Mucosa of rectum (tissue), 2 donors: ENCODE measurements around the gene CABP2.

Experiments used
- H3K27ac ChIP-seq, 2 donors: one replicate each; pipeline ENCODE4 v1.7.0; 2013; ENCODE audit warnings: inconsistent platforms in 2 of 2, low read depth in 2 of 2, low read length in 2 of 2
- H3K27me3 ChIP-seq, 2 donors: one replicate each; pipeline ENCODE4 v1.7.0; 2013; ENCODE audit warnings: low read length in 2 of 2; ENCODE audit not compliant: control insufficient read depth in 2 of 2, insufficient read depth in 2 of 2
- H3K36me3 ChIP-seq, 2 donors: one replicate each; pipeline ENCODE4 v1.7.0; 2013; ENCODE audit warnings: low read length in 2 of 2; ENCODE audit not compliant: control insufficient read depth in 2 of 2, insufficient read depth in 2 of 2
- H3K4me1 ChIP-seq, 2 donors: one replicate each; pipeline ENCODE4 v1.7.0; 2013; ENCODE audit warnings: low read length in 2 of 2, mild to moderate bottlenecking in 1 of 2; ENCODE audit not compliant: control insufficient read depth in 2 of 2, insufficient read depth in 2 of 2
- H3K4me3 ChIP-seq, 2 donors: one replicate each; pipeline ENCODE4 v1.7.0; 2013; ENCODE audit warnings: low read length in 2 of 2
- H3K9ac ChIP-seq, 2 donors: one replicate each; pipeline ENCODE4 v1.7.0; 2013; ENCODE audit warnings: low read length in 2 of 2, low read depth in 1 of 2, mild to moderate bottlenecking in 1 of 2
- H3K9me3 ChIP-seq, 2 donors: one replicate each; pipeline ENCODE4 v1.7.0; 2013; ENCODE audit warnings: low read length in 2 of 2; ENCODE audit not compliant: control insufficient read depth in 2 of 2
- donor health status: healthy.
- donor health status: Normal muscosa, but diverticular disease.

Gene CABP2

DNA sequence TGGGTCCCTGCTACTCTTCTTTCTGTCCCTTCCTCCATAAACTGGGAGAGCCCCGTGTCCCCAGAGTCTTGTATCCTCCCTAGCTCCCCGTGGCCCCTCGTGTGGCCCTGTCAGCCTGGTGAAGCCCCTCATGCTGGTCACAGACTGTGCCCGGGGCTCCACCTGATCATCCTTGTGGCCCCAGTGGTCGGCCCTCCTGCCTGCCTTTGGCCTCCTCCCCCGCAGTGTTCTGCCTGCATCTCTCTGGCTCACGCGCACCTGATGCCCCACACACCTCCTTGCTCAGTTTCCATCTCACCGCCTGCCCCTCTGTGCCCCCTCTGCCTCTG, 1.2 kb upstream of the CABP2 start:
- Histone ChIP-seq H3K27me3 (no peaks in the 10 kb centered on the region), H3K36me3 (no peaks in the 10 kb centered on the region), H3K4me1 (peaks cover 16 to 18% of the 10 kb centered on the region in 2 donors), H3K27ac (no peak overlapping the region), H3K9me3 (no peaks in the 10 kb centered on the region), H3K4me3 (no peak overlapping the region), H3K9ac (peak overlapping the region in 1 of 2 donors; percentile 9)

DNA sequence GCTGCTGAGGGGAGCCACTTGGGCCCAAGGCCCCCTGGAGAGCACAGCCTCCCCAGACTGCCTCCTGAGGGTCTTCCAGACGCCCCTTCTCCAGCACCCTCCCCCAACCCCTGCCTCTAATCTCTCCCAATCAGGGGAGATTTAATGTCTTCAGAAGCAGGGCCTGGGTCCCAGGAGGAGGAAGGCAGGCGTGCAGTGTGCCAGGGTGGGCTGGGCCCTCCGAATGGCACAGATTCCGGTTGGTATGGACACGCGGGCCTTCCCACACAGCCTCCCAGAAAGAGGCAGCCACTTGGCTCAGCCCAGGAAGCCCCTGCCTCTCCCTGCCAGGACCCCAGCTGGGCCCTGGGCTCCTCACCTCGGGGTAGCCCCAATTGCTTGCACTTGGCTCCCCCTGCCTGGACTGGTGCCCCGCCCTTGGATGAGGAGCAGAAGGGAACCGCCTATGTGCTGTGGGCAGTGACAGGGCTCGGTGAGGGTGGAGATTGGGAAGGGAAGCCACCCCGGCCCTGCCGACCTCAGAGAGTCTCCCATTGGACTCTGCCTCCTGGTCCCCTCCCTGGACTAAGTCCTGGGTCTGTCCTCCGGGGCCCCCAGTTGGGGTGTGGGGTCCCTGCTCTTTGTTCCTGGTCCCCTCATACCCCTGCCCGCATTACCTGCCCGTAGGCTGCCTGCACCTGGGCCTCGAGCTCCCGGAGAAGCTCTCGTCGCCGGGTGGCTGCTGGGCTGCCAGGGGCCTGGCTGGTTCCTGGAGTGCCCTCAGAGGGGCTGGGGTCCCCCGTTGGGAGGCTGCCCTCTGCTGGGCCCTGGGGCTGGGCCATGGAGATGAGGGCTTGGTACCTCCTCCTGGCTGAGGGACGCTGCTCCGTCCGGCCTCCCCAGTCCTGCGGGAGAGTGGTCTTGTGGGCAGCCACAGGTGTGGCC, 572 bp upstream of the CABP2 start:
- peak overlapping the region in 1 of 2 donors; percentile 9 for H3K9ac ChIP-seq
- peaks cover 16 to 18% of the 10 kb centered on the region in 2 donors for H3K4me1 ChIP-seq
- no peaks in the 10 kb centered on the region for H3K27me3 ChIP-seq
- H3K9me3 ChIP-seq = no peaks in the 10 kb centered on the region
- no peak overlapping the region for H3K4me3 ChIP-seq
- no peak overlapping the region for H3K27ac ChIP-seq
- no peaks in the 10 kb centered on the region for H3K36me3 ChIP-seq

DNA sequence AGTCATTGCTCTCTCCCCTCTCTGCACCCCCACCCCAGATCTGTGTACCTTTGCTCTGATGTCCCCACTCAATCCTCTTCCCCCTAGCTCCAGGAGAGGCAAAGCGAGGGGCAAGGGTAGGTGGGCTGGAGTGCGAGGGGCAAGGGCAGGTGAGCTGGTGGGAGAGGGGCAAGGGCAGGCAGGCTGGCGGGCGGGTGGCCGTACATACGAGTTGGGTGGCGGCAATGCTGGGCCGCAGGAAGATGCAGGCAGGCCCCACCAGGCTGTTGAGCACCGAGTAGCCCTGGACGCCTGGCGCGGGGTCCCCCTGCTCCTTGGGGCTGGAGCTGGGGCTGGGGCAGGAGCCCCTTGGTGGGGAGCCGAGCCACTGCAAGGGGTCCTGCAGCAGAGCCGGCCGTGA, 908 bp downstream of the CABP2 start:
- Histone ChIP-seq H3K9ac (no peak overlapping the region), H3K27ac (no peak overlapping the region), H3K4me1 (peaks cover 16 to 18% of the 10 kb centered on the region in 2 donors), H3K27me3 (no peaks in the 10 kb centered on the region), H3K4me3 (no peak overlapping the region), H3K36me3 (no peaks in the 10 kb centered on the region), H3K9me3 (no peaks in the 10 kb centered on the region)

DNA sequence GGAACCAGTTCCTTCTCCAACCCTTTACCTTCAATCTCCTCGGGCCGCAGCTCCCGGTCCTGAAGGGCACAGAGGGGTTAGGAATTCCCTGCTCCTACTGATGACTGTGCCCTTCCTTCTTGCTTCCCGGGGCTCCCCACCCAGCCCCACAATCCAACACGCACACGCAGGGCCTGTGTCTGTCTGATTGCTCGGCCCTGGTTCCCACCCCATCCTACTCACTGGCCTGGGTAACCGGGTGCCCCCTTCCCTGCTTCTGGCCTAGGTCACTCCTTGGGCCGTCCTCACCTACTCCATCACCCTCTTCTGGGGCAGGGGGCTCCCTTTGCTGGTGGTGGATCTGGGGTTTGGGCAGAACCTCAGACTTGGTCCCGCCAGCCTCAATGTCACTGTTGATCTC, 1.3 kb downstream of the CABP2 start:
- Histone ChIP-seq H3K36me3 (no peaks in the 10 kb centered on the region), H3K4me1 (peaks cover 16 to 18% of the 10 kb centered on the region in 2 donors), H3K9me3 (no peaks in the 10 kb centered on the region), H3K9ac (no peak overlapping the region), H3K27ac (no peak overlapping the region), H3K27me3 (no peaks in the 10 kb centered on the region), H3K4me3 (no peak overlapping the region)

DNA sequence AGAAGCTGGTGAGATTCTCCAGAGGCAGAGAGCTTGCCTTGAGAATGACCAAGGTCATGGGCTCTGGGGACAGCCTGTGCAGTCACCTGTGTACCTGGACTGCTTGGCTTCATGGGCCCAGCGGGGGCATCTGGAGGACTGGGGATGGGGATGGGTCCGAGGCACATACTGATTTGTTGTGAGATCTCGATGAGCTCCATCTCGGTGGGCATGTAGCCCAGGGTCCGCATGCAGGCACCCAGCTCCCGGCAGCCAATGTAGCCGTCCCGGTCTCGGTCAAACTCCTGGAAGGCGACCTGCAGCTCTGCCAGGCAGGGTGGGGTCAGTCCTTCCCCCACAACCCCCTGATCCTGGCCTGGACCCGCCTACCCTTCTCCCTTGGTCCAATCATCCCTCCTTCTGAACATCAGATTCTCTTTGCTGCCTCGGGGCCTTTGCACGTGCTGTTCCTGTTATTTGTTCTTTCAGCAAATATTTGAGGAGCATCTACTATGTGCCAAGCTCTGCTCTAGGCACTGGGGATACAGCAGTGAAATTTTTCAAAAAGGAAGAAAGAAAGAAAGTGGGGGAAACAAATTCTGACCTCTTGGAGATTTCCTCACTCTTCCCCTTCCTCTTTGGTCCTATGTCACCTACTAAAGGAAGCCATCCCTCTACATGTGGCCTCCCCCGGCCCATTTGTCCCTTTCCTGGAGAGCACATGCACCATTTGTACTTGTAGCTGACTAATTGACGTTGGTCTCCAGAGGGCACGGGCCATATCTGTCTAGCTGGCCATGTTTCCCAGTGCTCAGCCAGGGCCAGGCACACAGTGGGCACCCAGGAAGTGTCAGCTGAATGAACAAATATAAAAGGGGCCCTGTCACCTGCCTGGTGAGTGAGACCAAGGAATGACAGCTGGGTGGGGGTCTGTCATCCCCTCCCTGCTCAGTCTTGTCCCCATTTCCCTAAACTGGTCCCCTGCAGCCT, 2.1 kb downstream of the CABP2 start:
- Histone ChIP-seq H3K4me3 (no peak overlapping the region), H3K9ac (no peak overlapping the region), H3K36me3 (no peaks in the 10 kb centered on the region), H3K27ac (no peak overlapping the region), H3K27me3 (no peaks in the 10 kb centered on the region), H3K4me1 (peaks cover 16% of the 10 kb centered on the region in 2 donors), H3K9me3 (no peaks in the 10 kb centered on the region)

DNA sequence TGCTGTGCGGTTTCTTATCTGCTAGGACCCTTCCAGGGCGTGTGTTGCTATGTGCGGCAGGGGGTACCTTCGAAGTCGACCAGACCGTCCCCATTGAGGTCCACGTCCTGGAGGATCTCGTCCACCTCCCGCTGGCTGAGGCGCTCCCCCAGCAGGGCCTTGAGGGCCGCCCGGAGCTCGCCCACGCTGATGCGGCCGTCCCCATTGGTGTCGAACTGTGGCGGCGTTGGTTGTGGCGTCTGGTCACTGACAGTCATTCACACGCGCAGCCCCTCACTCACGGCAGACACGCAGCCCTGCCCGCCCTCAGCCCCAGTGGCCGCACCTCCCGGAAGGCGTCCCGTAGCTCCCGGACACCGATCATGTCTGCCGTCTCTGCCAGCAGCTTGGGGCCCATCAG, 3.5 kb downstream of the CABP2 start:
- H3K4me1 ChIP-seq = peaks cover 7 to 8% of the 10 kb centered on the region in 2 donors
- no peaks in the 10 kb centered on the region for H3K9me3 ChIP-seq
- no peak overlapping the region for H3K27ac ChIP-seq
- no peaks in the 10 kb centered on the region for H3K36me3 ChIP-seq
- H3K4me3 ChIP-seq = no peak overlapping the region
- H3K27me3 ChIP-seq = no peaks in the 10 kb centered on the region
- no peak overlapping the region for H3K9ac ChIP-seq

DNA sequence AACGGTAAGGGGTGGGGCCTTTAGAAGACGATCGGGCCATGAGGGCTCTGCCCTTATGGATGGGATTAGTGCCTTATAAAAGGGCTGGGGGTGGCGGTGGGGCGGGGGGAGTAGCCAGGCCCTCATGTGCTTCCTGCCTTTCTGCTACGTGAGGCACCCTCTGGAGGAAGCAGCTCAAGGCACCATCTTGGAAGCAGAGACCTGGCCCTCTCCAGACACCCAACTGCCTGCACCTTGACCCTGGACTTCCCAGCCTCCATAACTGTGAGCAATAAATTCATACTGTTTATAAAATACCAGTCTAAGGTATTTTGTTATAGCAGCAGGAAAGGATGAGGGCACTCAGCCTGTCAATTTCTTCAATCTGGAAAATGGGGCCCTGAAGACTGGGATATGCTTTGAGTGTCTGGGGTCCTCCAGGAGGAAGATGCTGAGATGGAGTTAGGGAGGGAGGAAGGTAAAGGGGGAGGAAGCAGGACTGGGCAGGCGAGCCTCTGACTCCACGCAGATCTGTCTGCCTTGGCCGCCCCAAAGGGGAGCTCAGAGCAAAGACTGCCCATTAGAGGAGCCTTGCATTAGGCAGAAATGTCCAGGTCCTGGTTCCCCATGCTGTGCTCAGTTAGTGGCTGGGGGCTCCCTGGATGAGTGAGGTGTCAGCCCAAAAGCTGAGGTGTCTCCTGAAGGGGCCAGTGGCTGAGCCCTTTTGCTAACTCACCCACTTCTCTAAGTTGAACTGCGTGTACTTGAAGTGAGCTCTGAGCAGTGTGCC, 5.3 kb downstream of the CABP2 start:
- no peaks in the 10 kb centered on the region for H3K36me3 ChIP-seq
- H3K27ac ChIP-seq = no peak overlapping the region
- no peak overlapping the region for H3K4me3 ChIP-seq
- no peak overlapping the region for H3K9ac ChIP-seq
- H3K9me3 ChIP-seq = no peaks in the 10 kb centered on the region
- H3K4me1 ChIP-seq = no peaks in the 10 kb centered on the region
- H3K27me3 ChIP-seq = no peaks in the 10 kb centered on the region

DNA sequence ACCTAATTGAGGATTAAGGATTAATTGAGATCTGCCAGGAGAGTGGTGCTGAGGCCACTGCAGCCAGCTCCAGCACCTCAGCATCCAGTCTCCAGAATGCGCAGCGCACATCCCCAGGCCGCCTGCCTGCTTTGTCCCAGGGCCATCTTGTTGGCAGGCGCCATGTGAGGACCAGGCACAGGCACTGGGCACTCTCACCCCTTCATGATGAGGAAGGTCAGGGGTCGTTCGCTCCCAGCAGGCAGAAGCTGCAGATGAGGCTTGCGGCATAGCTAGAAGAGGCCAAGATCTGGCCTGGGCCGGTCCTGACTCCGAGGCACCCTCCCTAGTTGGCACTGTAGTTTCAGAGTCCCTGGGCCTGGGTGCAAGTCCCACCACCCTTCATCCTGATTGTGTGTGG, 6.4 kb downstream of the CABP2 start:
- no peak overlapping the region for H3K9ac ChIP-seq
- no peaks in the 10 kb centered on the region for H3K36me3 ChIP-seq
- no peak overlapping the region for H3K27ac ChIP-seq
- no peaks in the 10 kb centered on the region for H3K9me3 ChIP-seq
- H3K27me3 ChIP-seq = no peaks in the 10 kb centered on the region
- no peak overlapping the region for H3K4me3 ChIP-seq
- no peaks in the 10 kb centered on the region for H3K4me1 ChIP-seq

DNA sequence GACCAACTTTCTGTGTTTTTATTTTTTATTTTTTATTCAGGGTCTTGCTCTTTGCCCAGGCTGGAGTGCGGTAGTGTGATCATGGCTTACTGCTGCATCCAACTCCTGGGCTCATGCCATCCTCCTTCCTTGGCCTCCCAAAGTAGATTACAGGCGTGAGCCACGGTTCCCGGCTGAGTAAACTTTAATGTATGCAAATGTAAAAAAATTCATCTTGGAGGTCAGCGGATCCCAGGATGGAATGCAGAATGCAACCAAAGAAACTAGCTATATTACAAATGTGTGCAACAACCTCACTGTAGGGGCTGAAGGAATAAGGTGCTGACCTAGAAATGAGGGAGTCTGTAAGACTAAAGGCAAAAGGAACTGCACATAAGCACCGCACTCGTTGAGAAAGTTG, 9.1 kb downstream of the CABP2 start:
- H3K4me3 ChIP-seq = no peak overlapping the region
- no peaks in the 10 kb centered on the region for H3K27me3 ChIP-seq
- H3K36me3 ChIP-seq = no peaks in the 10 kb centered on the region
- peaks cover under 1 to 3% of the 10 kb centered on the region in 2 donors for H3K4me1 ChIP-seq
- no peak overlapping the region for H3K27ac ChIP-seq
- no peak overlapping the region for H3K9ac ChIP-seq
- H3K9me3 ChIP-seq = no peaks in the 10 kb centered on the region
